HEK293 (cell line): Measurements from ENCODE around the gene SSBP3.
A peak's percentile ranks its signal among the peaks of the same experiment; 100 is the strongest.

Experiments used
- ATF2 ChIP-seq: fragments of 450-650 bp; formaldehyde crosslinking; IDR thresholded peaks from 2 replicates; pipeline ENCODE4 v1.5.1; 2016; ENCODE audit warnings: missing biosample characterization, missing genetic modification characterization, low read depth
- GLIS2 ChIP-seq: fragments of 450-650 bp; formaldehyde crosslinking; IDR thresholded peaks from 2 replicates; pipeline ENCODE4 v1.5.1; 2016; ENCODE audit warnings: missing biosample characterization, missing genetic modification characterization
- HOXD13 ChIP-seq: sonication (generic); formaldehyde crosslinking; IDR thresholded peaks from 2 replicates; pipeline ENCODE4 v1.8.0; 2022; ENCODE audit warnings: missing genetic modification reagents, borderline replicate concordance
- KLF16 ChIP-seq: fragments of 450-650 bp; formaldehyde crosslinking; IDR thresholded peaks from 2 replicates; pipeline ENCODE4 v1.5.1; 2017; ENCODE audit warnings: missing biosample characterization, missing genetic modification characterization
- KLF8 ChIP-seq: fragments of 450-650 bp; formaldehyde crosslinking; IDR thresholded peaks from 2 replicates; pipeline ENCODE4 v1.5.1; 2016; ENCODE audit warnings: missing biosample characterization, missing genetic modification characterization
- OSR2 ChIP-seq: fragments of 450-650 bp; formaldehyde crosslinking; IDR thresholded peaks from 2 replicates; pipeline ENCODE4 v1.5.1; 2016; ENCODE audit warnings: missing biosample characterization, missing genetic modification characterization
- OVOL3 ChIP-seq: fragments of 450-650 bp; formaldehyde crosslinking; IDR thresholded peaks from 2 replicates; pipeline ENCODE4 v1.5.1; 2016; ENCODE audit warnings: missing biosample characterization, missing genetic modification characterization
- PRDM1 ChIP-seq: fragments of 450-650 bp; formaldehyde crosslinking; IDR thresholded peaks from 2 replicates; pipeline ENCODE4; 2016; ENCODE audit warnings: missing biosample characterization, missing genetic modification characterization
- SP7 ChIP-seq: fragments of 450-650 bp; formaldehyde crosslinking; IDR thresholded peaks from 2 replicates; pipeline ENCODE4 v1.5.1; 2016; ENCODE audit warnings: missing biosample characterization, missing genetic modification characterization
- WT1 ChIP-seq: fragments of 450-650 bp; formaldehyde crosslinking; IDR thresholded peaks from 2 replicates; pipeline ENCODE4 v1.5.1; 2016; ENCODE audit warnings: missing biosample characterization, missing genetic modification characterization
- ZBTB1 ChIP-seq: fragments of 450-650 bp; formaldehyde crosslinking; IDR thresholded peaks from 2 replicates; pipeline ENCODE4 v1.5.1; 2016; ENCODE audit warnings: missing biosample characterization, missing genetic modification characterization
- ZIC2 ChIP-seq: fragments of 450-650 bp; formaldehyde crosslinking; IDR thresholded peaks from 2 replicates; pipeline ENCODE4 v1.5.1; 2016; ENCODE audit warnings: missing biosample characterization, missing genetic modification characterization
- ZNF112 ChIP-seq: fragments of 450-650 bp; formaldehyde crosslinking; IDR thresholded peaks from 2 replicates; pipeline ENCODE4 v1.5.0; 2017; ENCODE audit warnings: missing biosample characterization, missing genetic modification characterization
- ZNF169 ChIP-seq: fragments of 450-650 bp; formaldehyde crosslinking; IDR thresholded peaks from 2 replicates; pipeline ENCODE4 v1.5.1; 2016; ENCODE audit warnings: missing biosample characterization, missing genetic modification characterization
- ZNF202 ChIP-seq: fragments of 450-650 bp; formaldehyde crosslinking; IDR thresholded peaks from 2 replicates; pipeline ENCODE4 v1.5.1; 2016; ENCODE audit warnings: missing biosample characterization, missing genetic modification characterization, borderline replicate concordance
- ZNF24 ChIP-seq: fragments of 450-650 bp; formaldehyde crosslinking; IDR thresholded peaks from 2 replicates; pipeline ENCODE4 v1.5.1; 2016; ENCODE audit warnings: missing biosample characterization, missing genetic modification characterization
- ZNF248 ChIP-seq: fragments of 450-650 bp; formaldehyde crosslinking; IDR thresholded peaks from 2 replicates; pipeline ENCODE4 v1.5.1; 2017; ENCODE audit warnings: missing biosample characterization, missing genetic modification characterization
- ZNF391 ChIP-seq: fragments of 450-650 bp; formaldehyde crosslinking; IDR thresholded peaks from 2 replicates; pipeline ENCODE4 v1.5.1; 2016; ENCODE audit warnings: low read depth, missing biosample characterization, missing genetic modification characterization, borderline replicate concordance
- ZNF426 ChIP-seq: fragments of 450-650 bp; formaldehyde crosslinking; IDR thresholded peaks from 2 replicates; pipeline ENCODE4 v1.5.1; 2017; ENCODE audit warnings: missing biosample characterization, missing genetic modification characterization, mild to moderate bottlenecking, inconsistent platforms, moderate library complexity
- ZNF623 ChIP-seq: fragments of 450-650 bp; formaldehyde crosslinking; IDR thresholded peaks from 2 replicates; pipeline ENCODE4 v1.5.1; 2016; ENCODE audit warnings: missing biosample characterization, missing genetic modification characterization
- ZNF658 ChIP-seq: fragments of 450-650 bp; formaldehyde crosslinking; IDR thresholded peaks from 2 replicates; pipeline ENCODE4; 2016; ENCODE audit warnings: missing biosample characterization, missing genetic modification characterization
- ZNF830 ChIP-seq: fragments of 450-650 bp; IDR thresholded peaks from 2 replicates; pipeline ENCODE4 v1.5.0; 2018; ENCODE audit warnings: missing biosample characterization, missing genetic modification characterization, low read depth, mild to moderate bottlenecking, moderate library complexity
- ZNF843 ChIP-seq: fragments of 450-650 bp; formaldehyde crosslinking; IDR thresholded peaks from 2 replicates; pipeline ENCODE4 v1.5.1; 2016; ENCODE audit warnings: missing biosample characterization, missing genetic modification characterization
- TF ChIP-seq, protein P1 (sequence below): fragments of 450-650 bp; formaldehyde crosslinking; IDR thresholded peaks from 2 replicates; pipeline ENCODE4 v1.5.1; 2016; ENCODE audit warnings: missing biosample characterization, missing genetic modification characterization
- TF ChIP-seq, protein P2 (sequence below): fragments of 450-650 bp; IDR thresholded peaks from 2 replicates; pipeline ENCODE4 v1.5.1; 2018; ENCODE audit warnings: missing biosample characterization, mild to moderate bottlenecking, missing genetic modification characterization
- TF ChIP-seq, protein P3 (sequence below): fragments of 450-650 bp; formaldehyde crosslinking; IDR thresholded peaks from 2 replicates; pipeline ENCODE4 v1.5.1; 2016; ENCODE audit warnings: missing biosample characterization, missing genetic modification characterization, low read depth
- TF ChIP-seq, protein P4 (sequence below): fragments of 450-650 bp; formaldehyde crosslinking; IDR thresholded peaks from 2 replicates; pipeline ENCODE4 v1.5.1; 2016; ENCODE audit warnings: missing biosample characterization, missing genetic modification characterization
- TF ChIP-seq, protein P5 (sequence below): fragments of 450-650 bp; formaldehyde crosslinking; IDR thresholded peaks from 2 replicates; pipeline ENCODE4 v1.5.1; 2016; ENCODE audit warnings: missing biosample characterization, missing genetic modification characterization

Gene SSBP3

GRCh38 chr1:54407404-54408146 lies 1.4 kb upstream of the SSBP3 start (continued):
- TF ChIP-seq, protein P1, sequence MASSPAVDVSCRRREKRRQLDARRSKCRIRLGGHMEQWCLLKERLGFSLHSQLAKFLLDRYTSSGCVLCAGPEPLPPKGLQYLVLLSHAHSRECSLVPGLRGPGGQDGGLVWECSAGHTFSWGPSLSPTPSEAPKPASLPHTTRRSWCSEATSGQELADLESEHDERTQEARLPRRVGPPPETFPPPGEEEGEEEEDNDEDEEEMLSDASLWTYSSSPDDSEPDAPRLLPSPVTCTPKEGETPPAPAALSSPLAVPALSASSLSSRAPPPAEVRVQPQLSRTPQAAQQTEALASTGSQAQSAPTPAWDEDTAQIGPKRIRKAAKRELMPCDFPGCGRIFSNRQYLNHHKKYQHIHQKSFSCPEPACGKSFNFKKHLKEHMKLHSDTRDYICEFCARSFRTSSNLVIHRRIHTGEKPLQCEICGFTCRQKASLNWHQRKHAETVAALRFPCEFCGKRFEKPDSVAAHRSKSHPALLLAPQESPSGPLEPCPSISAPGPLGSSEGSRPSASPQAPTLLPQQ, result 0 out of 2 replicates have a peak, but pooled peaks have one; percentile 46
- TF ChIP-seq ZNF843 (tag by site-specific recombination) (0 out of 2 replicates have a peak, but pooled peaks have one; percentile 44), ZNF623 (tag by site-specific recombination) (peak; percentile 44; the same call in 1 of the 2 replicates), ZNF202 (no peak), ATF2 (tag by site-specific recombination) (no peak), ZNF391 (no peak), ZIC2 (tag by site-specific recombination) (0 out of 2 replicates have a peak, but pooled peaks have one; percentile 55), SP7 (tag by site-specific recombination) (peak; percentile 65; the same call in 1 of the 2 replicates), PRDM1 (tag by site-specific recombination) (no peak), KLF8 (tag by site-specific recombination) (peak; percentile 54; the same call in 1 of the 2 replicates), ZNF658 (tag by site-specific recombination) (no peak), HOXD13 (no peak), ZNF24 (tag by site-specific recombination) (0 out of 2 replicates have a peak, but pooled peaks have one; percentile 36), KLF16 (tag by site-specific recombination) (peak; percentile 35; the same call in 1 of the 2 replicates), ZNF830 (tag by site-specific recombination) (no peak), ZNF169 (no peak), ZNF112 (tag by site-specific recombination) (no peak), ZBTB1 (tag by site-specific recombination) (no peak), OSR2 (tag by site-specific recombination) (no peak), OVOL3 (tag by site-specific recombination) (peak; percentile 47; the same call in 1 of the 2 replicates), ZNF248 (no peak), WT1 (tag by site-specific recombination) (no peak), ZNF426 (tag by site-specific recombination) (no peak), GLIS2 (tag by site-specific recombination) (no peak)
- TF ChIP-seq, protein P2, sequence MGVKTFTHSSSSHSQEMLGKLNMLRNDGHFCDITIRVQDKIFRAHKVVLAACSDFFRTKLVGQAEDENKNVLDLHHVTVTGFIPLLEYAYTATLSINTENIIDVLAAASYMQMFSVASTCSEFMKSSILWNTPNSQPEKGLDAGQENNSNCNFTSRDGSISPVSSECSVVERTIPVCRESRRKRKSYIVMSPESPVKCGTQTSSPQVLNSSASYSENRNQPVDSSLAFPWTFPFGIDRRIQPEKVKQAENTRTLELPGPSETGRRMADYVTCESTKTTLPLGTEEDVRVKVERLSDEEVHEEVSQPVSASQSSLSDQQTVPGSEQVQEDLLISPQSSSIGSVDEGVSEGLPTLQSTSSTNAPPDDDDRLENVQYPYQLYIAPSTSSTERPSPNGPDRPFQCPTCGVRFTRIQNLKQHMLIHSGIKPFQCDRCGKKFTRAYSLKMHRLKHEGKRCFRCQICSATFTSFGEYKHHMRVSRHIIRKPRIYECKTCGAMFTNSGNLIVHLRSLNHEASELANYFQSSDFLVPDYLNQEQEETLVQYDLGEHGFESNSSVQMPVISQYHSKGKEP, result no peak
- TF ChIP-seq, protein P3, sequence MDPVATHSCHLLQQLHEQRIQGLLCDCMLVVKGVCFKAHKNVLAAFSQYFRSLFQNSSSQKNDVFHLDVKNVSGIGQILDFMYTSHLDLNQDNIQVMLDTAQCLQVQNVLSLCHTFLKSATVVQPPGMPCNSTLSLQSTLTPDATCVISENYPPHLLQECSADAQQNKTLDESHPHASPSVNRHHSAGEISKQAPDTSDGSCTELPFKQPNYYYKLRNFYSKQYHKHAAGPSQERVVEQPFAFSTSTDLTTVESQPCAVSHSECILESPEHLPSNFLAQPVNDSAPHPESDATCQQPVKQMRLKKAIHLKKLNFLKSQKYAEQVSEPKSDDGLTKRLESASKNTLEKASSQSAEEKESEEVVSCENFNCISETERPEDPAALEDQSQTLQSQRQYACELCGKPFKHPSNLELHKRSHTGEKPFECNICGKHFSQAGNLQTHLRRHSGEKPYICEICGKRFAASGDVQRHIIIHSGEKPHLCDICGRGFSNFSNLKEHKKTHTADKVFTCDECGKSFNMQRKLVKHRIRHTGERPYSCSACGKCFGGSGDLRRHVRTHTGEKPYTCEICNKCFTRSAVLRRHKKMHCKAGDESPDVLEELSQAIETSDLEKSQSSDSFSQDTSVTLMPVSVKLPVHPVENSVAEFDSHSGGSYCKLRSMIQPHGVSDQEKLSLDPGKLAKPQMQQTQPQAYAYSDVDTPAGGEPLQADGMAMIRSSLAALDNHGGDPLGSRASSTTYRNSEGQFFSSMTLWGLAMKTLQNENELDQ (tag by site-specific recombination), result no peak
- TF ChIP-seq, protein P4, sequence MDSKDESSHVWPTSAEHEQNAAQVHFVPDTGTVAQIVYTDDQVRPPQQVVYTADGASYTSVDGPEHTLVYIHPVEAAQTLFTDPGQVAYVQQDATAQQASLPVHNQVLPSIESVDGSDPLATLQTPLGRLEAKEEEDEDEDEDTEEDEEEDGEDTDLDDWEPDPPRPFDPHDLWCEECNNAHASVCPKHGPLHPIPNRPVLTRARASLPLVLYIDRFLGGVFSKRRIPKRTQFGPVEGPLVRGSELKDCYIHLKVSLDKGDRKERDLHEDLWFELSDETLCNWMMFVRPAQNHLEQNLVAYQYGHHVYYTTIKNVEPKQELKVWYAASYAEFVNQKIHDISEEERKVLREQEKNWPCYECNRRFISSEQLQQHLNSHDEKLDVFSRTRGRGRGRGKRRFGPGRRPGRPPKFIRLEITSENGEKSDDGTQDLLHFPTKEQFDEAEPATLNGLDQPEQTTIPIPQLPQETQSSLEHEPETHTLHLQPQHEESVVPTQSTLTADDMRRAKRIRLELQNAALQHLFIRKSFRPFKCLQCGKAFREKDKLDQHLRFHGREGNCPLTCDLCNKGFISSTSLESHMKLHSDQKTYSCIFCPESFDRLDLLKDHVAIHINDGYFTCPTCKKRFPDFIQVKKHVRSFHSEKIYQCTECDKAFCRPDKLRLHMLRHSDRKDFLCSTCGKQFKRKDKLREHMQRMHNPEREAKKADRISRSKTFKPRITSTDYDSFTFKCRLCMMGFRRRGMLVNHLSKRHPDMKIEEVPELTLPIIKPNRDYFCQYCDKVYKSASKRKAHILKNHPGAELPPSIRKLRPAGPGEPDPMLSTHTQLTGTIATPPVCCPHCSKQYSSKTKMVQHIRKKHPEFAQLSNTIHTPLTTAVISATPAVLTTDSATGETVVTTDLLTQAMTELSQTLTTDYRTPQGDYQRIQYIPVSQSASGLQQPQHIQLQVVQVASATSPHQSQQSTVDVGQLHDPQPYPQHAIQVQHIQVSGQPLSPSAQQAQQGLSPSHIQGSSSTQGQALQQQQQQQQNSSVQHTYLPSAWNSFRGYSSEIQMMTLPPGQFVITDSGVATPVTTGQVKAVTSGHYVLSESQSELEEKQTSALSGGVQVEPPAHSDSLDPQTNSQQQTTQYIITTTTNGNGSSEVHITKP, result peak; percentile 99
- TF ChIP-seq, protein P5, sequence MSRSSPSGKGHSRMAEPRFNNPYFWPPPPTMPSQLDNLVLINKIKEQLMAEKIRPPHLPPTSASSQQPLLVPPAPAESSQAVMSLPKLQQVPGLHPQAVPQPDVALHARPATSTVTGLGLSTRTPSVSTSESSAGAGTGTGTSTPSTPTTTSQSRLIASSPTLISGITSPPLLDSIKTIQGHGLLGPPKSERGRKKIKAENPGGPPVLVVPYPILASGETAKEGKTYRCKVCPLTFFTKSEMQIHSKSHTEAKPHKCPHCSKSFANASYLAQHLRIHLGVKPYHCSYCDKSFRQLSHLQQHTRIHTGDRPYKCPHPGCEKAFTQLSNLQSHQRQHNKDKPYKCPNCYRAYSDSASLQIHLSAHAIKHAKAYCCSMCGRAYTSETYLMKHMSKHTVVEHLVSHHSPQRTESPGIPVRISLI, result peak; percentile 100
